Measurements from ENCODE around the gene KANSL2.
"Not testable (repeated sequence)": the region's sequence is repeated elsewhere in the genome, so short reads cannot be mapped to it uniquely, and the experiment has no call there.

Gene KANSL2
- total RNA-seq, result 122 to 165 (median 141) reads per million in 4 donors

GRCh38 chr12:48681710-48682532 lies at the start of gene KANSL2:
Gene KANSL2 (minus strand): TSS chr12:48682238. CDS start chr12:48681632, 606 bp downstream.
- DNase-seq, result peak; percentile 92 to 98 (median 96)

DNA sequence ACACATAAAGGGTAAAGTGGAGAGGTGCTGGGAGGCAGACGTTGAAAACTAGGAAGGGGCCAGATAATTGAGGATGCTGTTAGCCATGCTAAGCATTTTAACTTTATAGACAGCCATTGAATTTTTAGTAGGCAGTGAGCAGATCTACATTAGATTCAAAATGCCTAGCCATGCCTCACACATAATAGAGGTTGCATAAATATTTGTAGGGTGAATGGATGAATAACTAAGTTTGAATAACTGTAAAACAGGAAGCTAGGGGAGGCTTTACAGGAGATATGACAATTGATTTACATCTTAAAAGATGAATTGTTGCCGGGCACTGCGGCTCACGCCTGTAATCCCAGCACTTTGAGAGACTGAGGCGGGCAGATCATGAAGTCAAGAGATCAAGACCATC lies 46.8 kb upstream of the KANSL2 start:
- DNase-seq, result no peak

DNA sequence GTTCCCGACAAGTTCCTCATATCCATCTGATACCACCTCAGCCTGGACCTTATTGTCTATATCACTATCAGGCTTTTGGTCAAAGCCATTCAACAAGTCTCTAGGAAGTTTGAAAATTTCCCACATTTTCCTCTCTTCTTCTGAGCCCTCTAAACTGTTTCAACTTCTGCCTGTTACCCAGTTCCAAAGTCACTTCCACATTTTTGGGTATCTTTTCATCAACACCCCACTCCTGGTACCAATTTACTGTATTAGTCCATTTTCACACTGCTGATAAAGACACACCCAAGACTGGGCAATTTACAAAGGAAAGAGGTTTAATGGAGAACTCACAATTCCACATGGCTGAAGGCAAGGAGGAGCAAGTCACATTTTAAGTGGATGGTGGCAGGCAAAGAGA lies 38.7 kb upstream of the KANSL2 start:
- DNase-seq, result not testable (repeated sequence)

DNA sequence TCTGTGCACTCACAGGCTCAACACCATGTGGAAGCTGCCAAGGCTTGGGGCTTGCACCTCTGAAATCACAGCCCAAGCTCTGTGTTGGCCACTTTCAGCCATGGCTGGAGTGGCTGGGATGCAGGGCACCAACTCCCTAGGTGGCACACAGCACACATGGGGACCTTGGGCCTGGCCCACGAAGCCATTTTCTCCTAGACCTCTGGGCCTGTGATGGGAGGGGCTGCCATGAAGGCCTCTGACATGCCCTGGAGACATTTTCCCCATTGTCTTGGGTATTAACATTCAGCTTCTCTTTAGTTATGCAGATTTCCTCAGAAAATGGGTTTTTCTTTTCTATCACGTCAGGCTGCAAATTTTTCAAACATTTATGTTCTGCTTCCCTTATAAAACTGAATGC lies 38.1 kb upstream of the KANSL2 start:
- DNase-seq, result not testable (repeated sequence)

GRCh38 chr12:48719002-48719401 lies 37.0 kb upstream of the KANSL2 start:
- DNase-seq, result not testable (repeated sequence)

DNA sequence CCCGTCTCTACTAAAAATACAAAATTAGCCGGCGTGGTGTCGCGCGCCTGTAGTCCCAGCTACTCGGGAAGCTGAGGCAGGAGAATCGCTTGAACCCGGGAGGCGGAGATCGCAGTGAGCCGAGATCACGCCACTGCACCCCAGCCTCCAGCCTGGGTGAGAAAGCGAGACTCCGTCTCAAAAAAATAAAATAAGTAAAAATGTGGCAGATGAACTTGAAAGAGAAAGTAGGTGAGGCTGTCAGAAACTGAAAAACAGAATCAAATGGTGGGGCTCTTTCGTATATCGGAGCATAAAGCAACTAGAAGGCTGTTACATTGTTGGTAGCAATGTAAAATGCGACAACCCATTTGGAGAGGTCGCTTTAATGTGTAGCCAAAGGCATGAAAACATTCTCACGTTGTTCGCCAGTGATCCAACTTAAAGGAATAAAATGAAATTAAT lies 35.2 kb upstream of the KANSL2 start:
- DNase-seq, result peak in 1 of 5 donors; percentile 35

DNA sequence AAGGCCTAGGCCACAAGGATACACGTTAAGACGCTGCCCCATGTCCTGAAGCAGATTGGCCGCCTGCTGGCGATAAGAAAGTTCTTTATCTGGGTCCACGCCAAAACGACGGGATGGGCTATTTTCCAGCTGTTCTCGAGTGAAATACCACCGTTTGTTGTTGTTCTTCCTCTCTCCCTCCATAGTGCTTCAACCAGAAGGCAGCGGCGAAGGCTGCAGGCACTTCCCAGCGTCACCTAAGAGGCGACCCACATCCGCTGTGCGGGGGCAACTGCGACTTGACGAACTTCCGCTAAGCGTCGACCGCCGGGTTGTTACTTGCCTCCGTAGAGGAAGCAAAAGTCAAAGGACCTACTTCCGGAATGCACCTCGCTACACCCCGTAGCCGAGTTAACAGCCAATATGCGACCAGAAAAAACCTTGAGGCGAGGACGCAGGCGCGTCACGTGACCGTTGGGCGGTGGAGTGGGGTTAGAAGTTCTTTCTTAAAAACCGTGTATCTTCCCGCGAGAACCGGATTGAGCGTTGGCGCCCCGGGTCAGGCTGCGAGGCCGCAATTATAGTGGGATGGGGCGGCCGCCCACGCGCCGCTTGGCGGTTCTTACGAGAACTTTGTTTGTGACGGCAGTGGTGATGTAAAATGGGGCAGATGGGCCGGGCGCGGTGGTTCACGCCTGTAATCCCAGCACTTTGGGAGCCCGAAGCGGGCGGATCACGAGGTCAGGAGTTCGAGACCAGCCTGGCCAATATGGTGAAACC lies 34.6 kb upstream of the KANSL2 start, which contains the start of gene CCNT1:
Gene CCNT1 (minus strand): TSS at position 215 of the 759 bp plus-strand sequence. CDS start 32 bp downstream, at position 183.
- DNase-seq, result peak; percentile 97 to 100 (median 97)

DNA sequence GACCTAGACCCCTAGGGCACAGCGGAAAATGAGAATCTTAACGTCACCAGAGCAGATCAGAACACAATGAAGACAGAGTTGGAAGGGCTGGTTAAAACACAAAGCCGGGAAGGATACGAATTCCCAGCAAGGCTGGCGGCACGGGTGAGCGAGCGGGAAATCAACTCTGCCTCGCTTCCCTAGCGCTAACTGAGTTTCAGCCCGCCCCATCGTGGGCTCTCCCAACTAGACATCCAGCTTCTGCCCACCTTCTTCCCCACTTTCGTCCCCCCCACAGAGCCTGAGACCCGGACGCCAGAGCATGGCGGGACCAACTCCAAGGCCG lies 34.1 kb upstream of the KANSL2 start:
- DNase-seq, result no peak

- DNase-seq, result no peak
These were observed 30.2 kb upstream of the KANSL2 start for GRCh38 chr12:48712209-48712608.

DNA sequence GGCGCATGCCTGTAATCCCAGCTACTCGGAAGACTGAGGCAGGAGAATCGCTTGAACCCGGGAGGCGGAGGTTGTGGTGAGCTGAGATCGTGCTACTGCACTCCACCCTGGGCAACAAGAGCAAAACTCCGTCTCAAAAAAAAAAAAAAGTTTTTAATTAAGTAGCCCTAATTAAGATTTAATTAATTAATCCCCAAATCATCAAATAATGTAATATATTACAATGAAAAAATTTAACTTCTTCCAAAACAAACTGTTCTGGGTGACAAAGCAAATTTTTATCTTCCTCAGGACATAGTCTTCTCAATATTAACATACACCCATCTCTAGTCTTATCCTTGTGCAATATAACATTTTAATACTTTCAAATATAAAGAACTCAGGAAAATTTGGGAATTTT lies 16.8 kb upstream of the KANSL2 start:
- not testable (repeated sequence) for DNase-seq

- DNase-seq, result no peak
These were observed 14.6 kb upstream of the KANSL2 start for GRCh38 chr12:48696626-48697025.

- no peak for DNase-seq
These were observed 13.8 kb upstream of the KANSL2 start for GRCh38 chr12:48695859-48696258.

DNA sequence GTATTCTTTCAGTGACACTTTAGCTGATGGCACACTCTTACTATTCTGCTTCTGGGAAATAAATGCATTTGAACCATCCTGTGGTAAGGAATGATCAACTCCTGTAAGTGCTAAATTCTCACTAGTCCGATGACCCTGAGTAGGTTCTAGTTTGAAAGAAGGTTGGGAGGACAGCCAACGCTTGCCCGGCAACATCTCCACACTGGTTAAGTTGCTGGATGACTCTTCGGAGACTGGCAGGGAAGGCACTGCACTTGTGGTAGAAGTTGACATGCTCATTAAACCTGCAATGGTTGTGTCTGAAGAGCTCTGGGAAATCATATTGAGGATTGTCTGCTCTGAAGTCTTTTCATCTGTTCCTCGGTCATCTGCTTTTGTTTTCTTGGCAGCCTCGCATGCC lies 12.0 kb upstream of the KANSL2 start:
- no peak for DNase-seq

DNA sequence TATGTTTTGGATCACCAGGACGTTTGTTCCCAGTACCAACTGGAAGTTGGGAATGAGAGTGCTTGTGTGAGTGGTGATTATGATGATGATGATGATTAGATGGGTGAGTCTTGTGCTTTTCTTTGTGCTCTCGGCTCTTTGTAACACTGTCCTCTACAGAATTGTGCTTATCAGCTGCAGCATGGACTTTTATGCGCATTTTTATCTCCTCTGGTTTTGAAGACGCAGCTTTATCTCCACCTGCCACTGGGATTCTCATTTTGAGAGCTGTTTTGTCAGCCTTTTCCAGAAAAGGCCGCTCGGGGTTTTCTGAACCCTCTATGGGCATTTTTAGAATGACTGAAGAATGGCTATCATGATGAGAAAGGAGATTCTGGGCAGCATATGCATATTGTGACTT lies 11.5 kb upstream of the KANSL2 start:
- no peak for DNase-seq

DNA sequence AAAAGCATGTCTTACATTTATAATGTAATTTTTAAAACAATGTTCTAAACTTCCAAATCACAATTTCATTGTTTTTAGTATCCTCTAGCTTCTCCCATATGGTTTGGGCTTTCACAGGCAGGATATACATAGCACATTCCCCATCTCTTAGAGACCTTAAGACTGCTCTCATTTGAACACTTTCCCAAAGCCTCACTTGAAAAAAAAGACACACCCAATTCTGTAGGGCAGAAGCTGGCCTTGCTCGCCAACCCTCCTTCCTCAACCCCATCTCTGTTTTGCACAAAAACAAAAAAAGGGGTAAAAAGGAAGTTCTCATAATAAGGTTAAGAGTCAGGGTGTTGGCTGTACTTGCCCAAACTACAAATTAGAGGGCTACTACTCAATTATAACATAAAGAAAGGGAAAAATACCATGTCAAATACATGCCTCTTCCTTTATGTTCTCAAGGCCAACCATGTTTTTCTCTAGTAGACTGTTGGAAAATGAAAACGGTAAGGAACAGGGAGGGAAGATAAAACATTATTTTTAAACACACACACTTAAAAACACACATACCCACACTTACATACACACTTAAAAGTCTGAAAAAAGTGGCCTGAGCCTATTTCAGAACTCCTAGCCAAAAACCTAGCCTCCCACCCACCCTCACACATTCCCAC lies 9.9 kb upstream of the KANSL2 start:
- DNase-seq, result no peak

GRCh38 chr12:48690990-48691389 lies 9.0 kb upstream of the KANSL2 start:
- no peak for DNase-seq

- no peak for DNase-seq
These were observed 8.4 kb upstream of the KANSL2 start for GRCh38 chr12:48690436-48690835.

- DNase-seq, result no peak
These were observed 6.8 kb upstream of the KANSL2 start for GRCh38 chr12:48688836-48689235.

GRCh38 chr12:48687592-48687991 lies 5.6 kb upstream of the KANSL2 start:
- DNase-seq, result no peak

- DNase-seq, result no peak
These were observed 4.7 kb upstream of the KANSL2 start for GRCh38 chr12:48686615-48687334.

DNA sequence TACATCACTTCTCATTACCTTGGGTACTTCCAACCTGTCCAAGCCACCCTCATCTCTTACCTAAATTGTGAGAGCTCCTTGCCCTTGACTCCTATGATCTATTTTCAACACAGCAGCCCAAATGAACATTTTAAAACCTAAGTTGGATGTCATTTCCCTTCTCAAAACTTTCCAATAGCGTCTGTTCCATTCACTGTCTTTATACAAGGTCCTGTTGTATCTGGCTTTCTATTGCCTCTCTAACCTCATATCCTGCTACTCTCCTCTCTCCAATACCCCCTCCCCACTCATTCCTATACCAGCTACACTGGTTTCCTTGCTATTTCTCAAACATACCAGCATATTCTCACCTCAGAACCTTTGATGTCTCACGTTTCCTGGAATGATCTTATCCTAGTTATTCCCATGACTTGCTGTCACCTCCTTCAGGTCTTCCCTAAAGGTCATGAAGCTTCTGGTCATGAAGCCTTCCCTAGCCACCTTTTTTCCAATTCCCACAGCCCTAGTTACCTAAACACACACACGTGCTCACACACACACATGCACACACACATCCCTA lies 4.1 kb upstream of the KANSL2 start:
- no peak for DNase-seq

GRCh38 chr12:48683534-48683933 lies 1.5 kb upstream of the KANSL2 start:
- no peak for DNase-seq
